Parathyroid adenoma (tissue), 2 donors: ENCODE results near the gene ANKRD42.

Source experiments
- H2AFZ ChIP-seq: fragments of 300-600 bp; sonication (generic); one replicate; pipeline ENCODE4 v1.7.0; 2017; ENCODE audit warnings: antibody characterized with exemption, mild to moderate bottlenecking
- H3K27ac ChIP-seq: fragments of 300-600 bp; sonication (generic); one replicate; pipeline ENCODE4 v1.7.0; 2017
- H3K27me3 ChIP-seq: fragments of 300-600 bp; sonication (generic); one replicate; pipeline ENCODE4 v1.7.0; 2017; ENCODE audit warnings: low read length; ENCODE audit not compliant: control insufficient read depth, insufficient read depth
- H3K36me3 ChIP-seq: fragments of 300-600 bp; sonication (generic); one replicate; pipeline ENCODE4 v1.7.0; 2017; ENCODE audit warnings: low read length; ENCODE audit not compliant: control insufficient read depth, insufficient read depth
- H3K4me1 ChIP-seq: fragments of 300-600 bp; sonication (generic); one replicate; pipeline ENCODE4 v1.7.0; 2017; ENCODE audit warnings: control low read depth
- H3K4me2 ChIP-seq: fragments of 300-600 bp; sonication (generic); one replicate; pipeline ENCODE4 v1.7.0; 2017; ENCODE audit warnings: low read length
- H3K4me3 ChIP-seq: fragments of 300-600 bp; sonication (generic); one replicate; pipeline ENCODE4 v1.7.0; 2017; ENCODE audit warnings: low read depth, low read length
- H3K79me2 ChIP-seq: fragments of 300-600 bp; sonication (generic); one replicate; pipeline ENCODE4 v1.7.0; 2017; ENCODE audit warnings: control low read depth
- H3K9ac ChIP-seq: fragments of 300-600 bp; sonication (generic); one replicate; pipeline ENCODE4 v1.7.0; 2017; ENCODE audit warnings: mild to moderate bottlenecking
- H3K9me3 ChIP-seq: fragments of 300-600 bp; sonication (generic); one replicate; pipeline ENCODE4 v1.7.0; 2017; ENCODE audit warnings: low read length; ENCODE audit not compliant: control insufficient read depth
- TF ChIP-seq, protein P1 (sequence below): fragments of 300-600 bp; sonication (generic); IDR thresholded peaks from one replicate; pipeline ENCODE4 v1.7.0; 2017; ENCODE audit warnings: antibody characterized with exemption, mild to moderate bottlenecking
- donor health status: primary hyperparathyroidism.

Gene ANKRD42

GRCh38 chr11:83272627-83273026 is 79.1 kb downstream of the ANKRD42 start:
- Histone ChIP-seq H3K27ac (no peak overlapping the region), H3K4me3 (no peak overlapping the region), H3K4me1 (no peaks in the 10 kb centered on the region), H3K9ac (no peak overlapping the region), H3K27me3 (no peaks in the 10 kb centered on the region), H3K4me2 (no peak overlapping the region), H2AFZ (no peak overlapping the region), H3K36me3 (no peaks in the 10 kb centered on the region), H3K9me3 (no peaks in the 10 kb centered on the region), H3K79me2 (no peaks in the 10 kb centered on the region)
- TF ChIP-seq, protein P1, sequence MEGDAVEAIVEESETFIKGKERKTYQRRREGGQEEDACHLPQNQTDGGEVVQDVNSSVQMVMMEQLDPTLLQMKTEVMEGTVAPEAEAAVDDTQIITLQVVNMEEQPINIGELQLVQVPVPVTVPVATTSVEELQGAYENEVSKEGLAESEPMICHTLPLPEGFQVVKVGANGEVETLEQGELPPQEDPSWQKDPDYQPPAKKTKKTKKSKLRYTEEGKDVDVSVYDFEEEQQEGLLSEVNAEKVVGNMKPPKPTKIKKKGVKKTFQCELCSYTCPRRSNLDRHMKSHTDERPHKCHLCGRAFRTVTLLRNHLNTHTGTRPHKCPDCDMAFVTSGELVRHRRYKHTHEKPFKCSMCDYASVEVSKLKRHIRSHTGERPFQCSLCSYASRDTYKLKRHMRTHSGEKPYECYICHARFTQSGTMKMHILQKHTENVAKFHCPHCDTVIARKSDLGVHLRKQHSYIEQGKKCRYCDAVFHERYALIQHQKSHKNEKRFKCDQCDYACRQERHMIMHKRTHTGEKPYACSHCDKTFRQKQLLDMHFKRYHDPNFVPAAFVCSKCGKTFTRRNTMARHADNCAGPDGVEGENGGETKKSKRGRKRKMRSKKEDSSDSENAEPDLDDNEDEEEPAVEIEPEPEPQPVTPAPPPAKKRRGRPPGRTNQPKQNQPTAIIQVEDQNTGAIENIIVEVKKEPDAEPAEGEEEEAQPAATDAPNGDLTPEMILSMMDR: no peak

DNA sequence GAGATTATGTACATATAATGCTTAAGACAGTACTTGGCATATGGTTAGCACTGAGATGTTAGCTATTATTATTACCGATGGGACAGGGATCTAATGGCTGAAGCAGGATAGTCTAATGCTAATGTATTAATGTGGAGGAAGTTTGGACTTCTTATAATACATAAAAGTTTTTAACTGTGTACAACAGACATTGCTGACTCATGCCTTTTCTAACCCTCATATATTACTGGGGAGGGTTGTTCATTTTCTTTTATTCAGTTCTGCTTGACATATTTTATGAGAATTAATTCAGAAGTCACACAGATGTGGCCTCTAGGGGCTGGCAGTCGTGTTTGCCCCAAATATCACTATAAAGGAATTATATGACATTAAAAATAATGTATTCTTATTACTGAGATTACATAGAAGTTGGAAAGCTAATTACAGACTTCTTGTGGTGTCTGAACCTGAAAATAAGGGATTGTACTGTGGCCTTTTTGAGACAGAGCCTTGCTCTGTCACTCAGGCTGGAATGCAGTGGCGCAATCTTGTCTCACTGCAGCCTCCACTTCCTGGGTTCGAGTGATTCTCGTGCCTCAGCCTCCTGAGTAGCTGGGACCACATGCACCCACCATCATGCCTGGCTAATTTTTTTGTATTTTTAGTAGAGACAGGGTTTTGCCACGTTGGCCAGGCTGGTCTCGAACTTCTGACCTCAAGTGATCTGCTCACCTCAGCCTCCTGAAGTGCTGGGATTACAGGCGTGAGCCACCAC is 82.6 kb downstream of the ANKRD42 start:
- no peaks in the 10 kb centered on the region for H3K4me1 ChIP-seq
- no peaks in the 10 kb centered on the region for H3K9me3 ChIP-seq
- H3K79me2 ChIP-seq: no peaks in the 10 kb centered on the region
- no peak overlapping the region for H3K4me3 ChIP-seq
- no peak overlapping the region for H2AFZ ChIP-seq
- H3K36me3 ChIP-seq: no peaks in the 10 kb centered on the region
- no peaks in the 10 kb centered on the region for H3K27me3 ChIP-seq
- no peak overlapping the region for H3K4me2 ChIP-seq
- H3K27ac ChIP-seq: no peak overlapping the region
- no peak overlapping the region for H3K9ac ChIP-seq
- TF ChIP-seq, protein P1: no peak

DNA sequence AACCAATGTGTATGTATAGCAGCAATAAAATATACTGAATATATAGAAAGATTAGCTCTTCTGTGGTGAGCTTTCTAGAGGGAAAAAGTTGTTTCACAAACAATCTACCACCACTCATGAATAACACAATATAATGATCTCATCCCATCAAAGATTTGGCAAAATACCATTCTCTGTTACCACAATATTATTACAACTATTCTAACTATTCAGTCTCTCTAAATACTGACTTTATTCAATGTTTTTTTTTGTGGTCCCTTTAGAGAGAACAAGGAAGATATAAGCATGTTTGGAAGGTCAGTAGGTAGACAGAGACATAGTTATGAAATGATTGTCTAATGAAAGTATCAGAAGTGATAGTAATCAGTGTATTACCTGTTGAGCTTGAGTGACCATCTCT is 84.8 kb downstream of the ANKRD42 start:
- H3K4me1 ChIP-seq: no peaks in the 10 kb centered on the region
- H3K36me3 ChIP-seq: no peaks in the 10 kb centered on the region

GRCh38 chr11:83280256-83280655 is 86.7 kb downstream of the ANKRD42 start:
- Histone ChIP-seq H3K36me3 (no peaks in the 10 kb centered on the region), H3K4me1 (peaks cover 2% of the 10 kb centered on the region), H3K4me2 (no peak overlapping the region), H3K9ac (no peak overlapping the region), H3K79me2 (peaks cover 4% of the 10 kb centered on the region), H3K9me3 (no peaks in the 10 kb centered on the region), H3K4me3 (no peak overlapping the region), H3K27ac (no peak overlapping the region), H2AFZ (no peak overlapping the region), H3K27me3 (no peaks in the 10 kb centered on the region)
- TF ChIP-seq, protein P1: no peak

More for the DNA sequence above, 84.8 kb downstream of the ANKRD42 start:
- Histone ChIP-seq H3K79me2 (peaks cover under 1% of the 10 kb centered on the region), H3K9ac (no peak overlapping the region), H3K27ac (no peak overlapping the region), H3K27me3 (no peaks in the 10 kb centered on the region), H2AFZ (no peak overlapping the region), H3K4me3 (no peak overlapping the region), H3K9me3 (no peaks in the 10 kb centered on the region), H3K4me2 (no peak overlapping the region)
- TF ChIP-seq, protein P1: no peak
